AG04450 (cell line): ENCODE data around the gene STXBP1. TPM values are rescaled to one million over a fixed set of nuclear protein-coding genes. Genes with fewer than 3 reads are reported as not detected.
A peak's percentile ranks its signal among the peaks of the same experiment; 100 is the strongest.

ENCODE experiments used
- CTCF ChIA-PET: fragments of 300-600, 350-600 bp; formaldehyde crosslinking; extraction: SDS; loops from one replicate; lab custom pipeline; 2022; ENCODE audit warnings: antibody characterized with exemption, inconsistent platforms; lab: Charles Lee
- POLR2A ChIA-PET: fragments of 350-600 bp; formaldehyde crosslinking; extraction: SDS; loops from one replicate; lab custom pipeline; 2021; ENCODE audit warnings: antibody characterized with exemption, inconsistent platforms; lab: Yijun Ruan, JAX
- DNase-seq: peaks from one replicate; pipeline ENCODE4 v3.0.0-alpha.2; 2011; ENCODE audit warnings: low read depth, low spot score
- H3K27ac ChIP-seq: one replicate; pipeline ENCODE4 v1.5.1; 2012; ENCODE audit warnings: low read depth, low read length, control low read depth
- H3K27me3 ChIP-seq: one replicate; pipeline ENCODE4 v1.6.0; 2012; ENCODE audit warnings: low read length; ENCODE audit not compliant: control insufficient read depth, insufficient read depth
- H3K4me3 ChIP-seq: 2 replicates; pipeline ENCODE4 v1.5.1; 2011; ENCODE audit warnings: mild to moderate bottlenecking, low read depth, low read length, control low read depth
- H3K9me3 ChIP-seq: 2 replicates; pipeline ENCODE4 v1.5.1; 2012; ENCODE audit warnings: low read length; ENCODE audit not compliant: control insufficient read depth, insufficient read depth
- CTCF ChIP-seq: IDR thresholded peaks from 2 replicates; pipeline ENCODE4 v1.5.1; 2011; ENCODE audit warnings: low read depth, low read length, control low read depth, inconsistent platforms
- polyA plus RNA-seq: library from polyadenylated mRNA; depleted of rRNA; stranded (reverse); fragments of >200 nt; gene quantifications from 2 replicates; pipeline ENCODE4 v1.2.3, GENCODE V29; 2011

The STXBP1 gene
- polyA plus RNA-seq, 1 experiment, result 19.8 TPM

GRCh38 chr9:127585161-127585819 is 26.8 kb upstream of the STXBP1 start:
- H3K9me3 ChIP-seq, result peaks cover 11% of the 10 kb centered on the region
- no peak overlapping the region for H3K4me3 ChIP-seq
- CTCF ChIA-PET, result interaction anchor here (0.6 to 9.4 kb wide), 11 partner anchors 19 to 1948 kb away, joined by 3 to 103 read pairs (median 4); partner anchors contain the start of gene TOR2A
- POLR2A ChIA-PET, result interaction anchor here (0.6 to 1.7 kb wide), 6 partner anchors 23 to 98 kb away, joined by 4 to 10 read pairs (median 6); partner anchors contain the start of gene STXBP1
- H3K27ac ChIP-seq, result peak overlapping the region; percentile 39
- TF ChIP-seq CTCF, result no peak
- H3K27me3 ChIP-seq, result no peaks in the 10 kb centered on the region
- DNase-seq, result no peak

GRCh38 chr9:127586096-127586495 is 26.0 kb upstream of the STXBP1 start:
- Histone ChIP-seq H3K27me3 (no peaks in the 10 kb centered on the region), H3K9me3 (peaks cover 11% of the 10 kb centered on the region), H3K27ac (no peak overlapping the region), H3K4me3 (no peak overlapping the region)
- no peak for TF ChIP-seq CTCF
- DNase-seq, result no peak
- CTCF ChIA-PET, result interaction anchor here (0.7 to 9.4 kb wide), 9 partner anchors 14 to 149 kb away, joined by 3 to 103 read pairs (median 5); partner anchors contain the start of gene TOR2A
- POLR2A ChIA-PET, result interaction anchor here (1.2 to 1.7 kb wide), 4 partner anchors 24 to 136 kb away, joined by 4 to 7 read pairs (median 5); no protein-coding TSS in a partner anchor

GRCh38 chr9:127586537-127586936 is 25.5 kb upstream of the STXBP1 start:
- POLR2A ChIA-PET, result interaction anchor here (1.2 to 1.7 kb wide), 2 partner anchors 81 to 136 kb away, joined by 4 to 7 read pairs; no protein-coding TSS in a partner anchor

GRCh38 chr9:127587966-127588365 is 24.1 kb upstream of the STXBP1 start:
- Histone ChIP-seq H3K27ac (no peak overlapping the region), H3K9me3 (peaks cover 4% of the 10 kb centered on the region), H3K4me3 (no peak overlapping the region), H3K27me3 (no peaks in the 10 kb centered on the region)
- CTCF ChIA-PET, result interaction anchor here (1.7 to 9.4 kb wide), 3 partner anchors 63 to 147 kb away, joined by 6 to 103 read pairs (median 9); partner anchors contain the start of gene TOR2A
- POLR2A ChIA-PET, result interaction anchor here (1.1 kb wide), 1 partner anchor 26 kb away, joined by 3 read pairs; no protein-coding TSS in a partner anchor
- DNase-seq, result no peak
- no peak for TF ChIP-seq CTCF

More at GRCh38 chr9:127586537-127586936, 25.5 kb upstream of the STXBP1 start:
- Histone ChIP-seq H3K27me3 (no peaks in the 10 kb centered on the region), H3K27ac (no peak overlapping the region), H3K4me3 (no peak overlapping the region), H3K9me3 (peaks cover 11% of the 10 kb centered on the region)
- peak; percentile 94 for TF ChIP-seq CTCF
- CTCF ChIA-PET, result interaction anchor here (0.7 to 9.4 kb wide), 12 partner anchors 9 to 206 kb away, joined by 3 to 103 read pairs (median 4); partner anchors contain the start of gene TOR2A
- no peak for DNase-seq
